GM19467 (cell line): Measurements from ENCODE around the gene TMOD3.
"Not testable (repeated sequence)": the region's sequence is repeated elsewhere in the genome, so short reads cannot be mapped to it uniquely, and the experiment has no call there.

Source experiments
- ATAC-seq: cut with Tn5 transposase; IDR thresholded peaks from one replicate; pipeline ENCODE4 v1.9.1; 2021; ENCODE audit warnings: mild to moderate bottlenecking, moderate library complexity; ENCODE audit not compliant: unreplicated experiment

TMOD3 gene

DNA sequence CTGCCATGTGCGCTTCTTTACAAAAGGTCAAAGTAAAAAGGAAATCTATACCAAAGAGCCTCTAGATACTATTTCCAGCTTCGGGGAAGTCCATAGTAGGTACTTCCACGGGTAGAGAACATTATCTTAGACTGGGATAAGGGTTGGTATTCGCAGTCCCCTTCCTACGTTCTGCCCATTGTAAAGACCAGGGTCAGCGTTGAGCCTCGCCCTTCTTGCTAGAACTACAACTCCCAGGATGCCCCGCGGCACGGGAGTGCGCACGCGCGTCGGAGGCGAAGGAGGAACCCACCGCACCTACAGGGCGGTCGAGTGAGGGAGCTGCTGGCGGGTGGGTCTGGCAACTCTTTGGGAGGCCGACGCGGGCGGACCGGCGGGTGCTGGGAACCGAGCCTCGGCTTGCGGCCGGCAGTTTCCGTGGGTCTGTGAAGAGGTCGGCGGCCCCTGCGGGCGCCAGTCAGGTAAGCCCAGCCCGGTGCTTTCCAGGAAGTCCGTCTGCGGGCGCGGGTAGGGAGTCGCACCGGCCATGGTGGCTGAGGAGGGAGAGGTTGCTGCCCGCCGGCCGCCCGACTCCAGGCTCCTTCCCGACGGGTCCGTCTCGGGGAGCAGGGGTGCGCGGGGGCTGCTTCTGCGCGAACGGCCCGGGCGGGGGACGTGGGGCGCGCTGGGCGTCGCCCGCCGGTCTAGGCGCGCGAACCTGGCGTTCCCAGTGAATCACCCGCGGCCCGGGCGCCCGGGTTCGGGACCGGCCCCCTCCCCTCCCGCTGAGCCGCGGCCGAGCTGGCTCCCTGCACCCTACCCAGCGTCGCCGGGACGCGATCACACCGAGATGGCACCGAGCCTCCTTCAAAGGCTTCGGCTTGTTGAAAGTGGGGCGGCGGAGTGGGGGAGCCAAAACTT is at the start of gene TMOD3:
TMOD3 (plus strand) TSS at position 278 of the 900 bp plus-strand sequence. CDS start 33,232 bp downstream, outside the sequence.
- ATAC-seq: peak; percentile 86

- ATAC-seq: no peak
These were observed 48.8 kb upstream of the TMOD3 start for GRCh38 chr15:51780636-51781035.

DNA sequence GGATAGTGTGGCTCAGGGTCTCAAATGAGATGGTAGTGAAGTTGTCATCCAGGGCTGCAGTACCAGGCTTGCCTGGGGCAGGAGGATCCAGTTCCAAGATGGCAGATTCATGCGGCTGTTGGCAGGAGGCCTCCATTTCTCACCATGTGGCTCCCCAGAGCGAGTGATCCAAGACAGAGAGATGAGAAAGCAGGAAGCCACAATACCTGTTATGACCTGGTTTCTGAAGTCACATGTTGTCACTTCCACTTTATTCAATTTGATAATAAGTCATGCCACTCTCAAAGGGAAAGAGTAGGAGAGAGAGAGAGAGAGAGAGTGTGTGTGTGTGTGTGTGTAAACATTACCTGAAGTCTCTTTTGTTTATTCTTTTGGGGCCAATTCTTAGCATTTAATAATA is 47.9 kb upstream of the TMOD3 start:
- ATAC-seq: no peak

DNA sequence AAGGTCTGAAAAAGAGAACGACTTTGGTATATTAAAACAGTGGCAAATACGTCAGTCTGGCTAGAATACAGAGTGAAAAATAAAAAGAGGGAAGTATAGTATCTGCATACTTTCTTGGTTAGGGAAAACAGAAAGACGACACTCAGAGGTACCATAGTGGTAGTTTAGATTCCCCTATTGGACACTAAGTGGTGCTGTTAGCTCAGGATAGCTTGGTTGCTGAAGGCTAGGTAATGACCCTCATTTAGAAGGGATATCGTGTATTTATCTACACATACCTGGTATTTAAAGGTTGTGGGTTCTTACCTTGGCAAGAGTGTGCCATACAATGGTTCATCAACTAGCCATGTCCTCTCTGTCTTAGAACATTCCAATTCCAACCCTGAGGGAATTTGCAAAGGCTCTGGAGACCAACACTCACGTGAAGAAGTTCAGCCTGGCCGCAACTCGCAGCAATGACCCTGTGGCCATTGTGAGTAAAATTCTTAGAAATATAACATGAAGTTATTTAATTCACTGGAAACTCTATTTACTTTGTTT is 47.0 kb upstream of the TMOD3 start:
- ATAC-seq: no peak

- ATAC-seq: no peak
These were observed 45.5 kb upstream of the TMOD3 start for GRCh38 chr15:51783967-51784366.

DNA sequence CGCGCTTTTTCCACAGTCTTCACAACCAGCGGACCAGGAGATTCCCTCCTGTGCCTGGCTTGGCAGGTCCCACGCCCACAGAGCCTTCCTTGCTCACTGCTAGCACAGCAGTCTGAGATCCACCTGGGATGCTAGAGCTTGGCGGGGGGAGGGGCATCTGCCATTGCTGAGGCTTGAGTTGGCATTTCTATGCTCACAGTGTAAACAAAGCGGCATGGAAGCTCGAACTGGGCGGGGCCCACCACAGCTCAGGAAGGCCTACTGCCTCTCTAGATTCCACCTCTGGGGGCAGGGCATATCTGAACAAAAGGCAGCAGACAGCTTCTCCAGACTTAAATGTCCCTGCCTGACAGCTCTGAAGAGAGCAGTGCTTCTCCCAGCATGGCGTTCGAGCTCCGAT is 42.3 kb upstream of the TMOD3 start:
- ATAC-seq: not testable (repeated sequence)

- ATAC-seq: not testable (repeated sequence)
These were observed 37.0 kb upstream of the TMOD3 start for GRCh38 chr15:51792474-51792873.

GRCh38 chr15:51793521-51794305 is 35.7 kb upstream of the TMOD3 start:
- no peak for ATAC-seq

GRCh38 chr15:51796847-51797401 is 32.5 kb upstream of the TMOD3 start:
- ATAC-seq: no peak

DNA sequence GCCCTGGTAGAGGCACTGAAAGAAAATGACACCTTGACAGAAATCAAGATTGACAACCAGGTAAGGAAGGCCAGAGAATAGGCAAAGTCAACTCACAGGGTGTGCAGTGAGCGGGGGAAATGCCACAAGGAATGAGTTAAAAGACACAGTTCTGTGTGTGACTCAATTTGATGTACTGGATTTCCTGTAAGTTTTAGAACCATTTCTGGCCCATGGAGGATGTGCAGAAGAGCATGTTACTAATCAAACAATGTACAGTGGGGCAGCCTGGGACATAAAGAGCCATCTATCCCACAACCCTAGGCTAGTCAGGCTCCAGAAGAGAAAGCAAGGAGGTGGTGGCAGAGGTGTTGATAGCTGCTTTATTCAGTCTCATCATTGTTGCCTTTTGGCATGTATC is 31.2 kb upstream of the TMOD3 start:
- no peak for ATAC-seq

- no peak for ATAC-seq
These were observed 29.9 kb upstream of the TMOD3 start for GRCh38 chr15:51799282-51800252.

- ATAC-seq: no peak
These were observed 28.0 kb upstream of the TMOD3 start for GRCh38 chr15:51801391-51801835.

GRCh38 chr15:51802593-51802992 is 26.9 kb upstream of the TMOD3 start:
- no peak for ATAC-seq

DNA sequence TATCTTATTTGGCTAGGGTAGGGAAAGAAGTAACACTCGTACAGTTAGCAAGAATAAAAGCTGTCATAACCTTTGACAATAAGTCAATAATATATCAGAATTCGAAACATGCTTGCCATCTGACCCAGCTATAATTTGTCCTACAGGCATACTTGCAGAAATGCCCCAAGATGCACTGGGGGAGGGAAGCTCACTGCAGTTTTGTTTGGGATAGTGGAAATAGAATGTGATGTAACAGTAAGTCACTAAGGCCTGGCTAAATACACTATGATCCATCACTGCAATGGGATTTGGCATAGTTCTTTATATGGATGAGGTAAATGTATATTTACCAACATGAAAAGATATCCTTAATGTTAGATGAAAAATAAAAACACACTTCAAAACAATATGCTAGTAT is 25.5 kb upstream of the TMOD3 start:
- no peak for ATAC-seq

DNA sequence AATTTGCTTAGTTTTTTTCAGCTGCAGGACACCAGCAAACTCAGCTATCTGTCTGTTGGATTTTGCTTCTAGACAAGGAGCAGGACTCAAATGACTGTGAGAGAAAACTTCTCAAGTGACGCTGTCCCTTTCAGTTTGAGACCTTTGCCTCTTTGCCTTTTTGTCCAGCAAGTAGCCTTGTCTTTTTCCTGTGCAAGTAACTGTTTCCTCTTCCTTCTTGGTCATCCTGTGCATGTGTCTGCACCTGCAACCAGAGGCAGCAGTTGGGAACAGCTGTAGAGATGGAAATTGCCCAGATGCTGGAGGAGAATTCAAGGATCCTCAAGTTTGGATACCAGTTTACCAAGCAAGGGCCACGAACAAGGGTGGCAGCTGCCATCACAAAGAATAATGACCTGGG is 23.3 kb upstream of the TMOD3 start:
- ATAC-seq: no peak

DNA sequence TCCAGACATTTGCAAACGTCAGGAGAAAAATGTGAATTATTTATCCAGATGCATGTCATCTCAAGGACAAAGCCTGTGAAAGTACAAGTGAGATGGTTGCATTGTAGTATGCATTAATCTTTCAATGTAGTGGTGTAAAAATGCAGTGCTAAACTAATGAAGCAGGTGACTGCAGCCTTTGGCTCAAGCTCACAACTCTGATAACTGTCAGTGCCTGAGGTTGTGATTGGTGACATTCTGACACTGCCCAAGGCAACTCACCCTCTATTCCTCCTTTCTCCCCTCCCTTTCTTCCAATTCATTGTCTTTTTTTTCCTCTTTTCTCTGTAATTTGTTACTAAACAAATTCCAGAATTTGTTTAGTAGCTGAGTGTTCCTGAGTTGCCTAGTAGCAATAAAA is 20.0 kb upstream of the TMOD3 start:
- ATAC-seq: no peak

DNA sequence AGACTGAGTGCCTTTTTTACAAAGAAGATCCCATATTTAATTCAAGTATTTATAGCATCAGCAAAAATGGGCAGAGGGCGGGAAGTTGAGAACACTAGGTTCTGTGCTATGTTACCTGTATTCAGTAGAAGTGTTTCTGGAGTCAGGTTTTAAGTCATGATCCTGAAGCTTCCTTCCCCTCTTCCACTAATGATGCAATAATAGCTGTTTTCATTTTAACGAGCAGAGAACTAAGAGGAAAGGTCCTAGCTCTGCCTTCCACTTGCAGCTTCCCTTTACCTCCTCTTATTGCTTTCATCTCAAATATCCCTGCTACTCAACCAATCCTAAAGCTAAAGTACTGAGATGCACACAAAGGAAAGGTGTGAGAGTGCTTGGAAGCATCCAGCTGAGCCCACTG is 16.9 kb upstream of the TMOD3 start:
- ATAC-seq: no peak

- ATAC-seq: no peak
These were observed 14.8 kb upstream of the TMOD3 start for GRCh38 chr15:51814606-51815005.

DNA sequence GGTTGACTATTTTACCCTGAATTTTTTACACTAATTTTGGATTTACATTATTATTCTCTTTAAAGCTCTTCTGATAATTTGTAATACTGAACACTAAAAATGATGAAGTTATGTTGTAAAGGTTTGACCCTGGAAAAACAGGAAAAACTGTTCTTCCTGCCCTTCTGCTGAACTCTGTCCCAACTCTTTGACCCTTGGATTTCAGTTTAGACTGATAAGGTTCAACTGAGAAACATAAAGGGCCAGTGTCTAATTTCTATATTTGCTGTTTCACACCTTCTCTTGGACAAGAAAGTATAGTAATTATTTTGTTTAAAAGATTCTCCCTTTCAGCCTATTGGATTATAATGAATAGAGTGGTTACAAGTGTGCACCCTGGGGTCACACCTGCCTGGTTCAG is 12.8 kb upstream of the TMOD3 start:
- no peak for ATAC-seq

- no peak for ATAC-seq
These were observed 11.3 kb upstream of the TMOD3 start for GRCh38 chr15:51818150-51818549.
